OCI-M2 (cell line): ENCODE results near the gene SLC7A5.

Experiments
- DNase-seq: peaks from one replicate; lab custom pipeline; 2025; ENCODE audit not compliant: unreplicated experiment; lab: John Stamatoyannopoulos, UW

Gene SLC7A5

DNA sequence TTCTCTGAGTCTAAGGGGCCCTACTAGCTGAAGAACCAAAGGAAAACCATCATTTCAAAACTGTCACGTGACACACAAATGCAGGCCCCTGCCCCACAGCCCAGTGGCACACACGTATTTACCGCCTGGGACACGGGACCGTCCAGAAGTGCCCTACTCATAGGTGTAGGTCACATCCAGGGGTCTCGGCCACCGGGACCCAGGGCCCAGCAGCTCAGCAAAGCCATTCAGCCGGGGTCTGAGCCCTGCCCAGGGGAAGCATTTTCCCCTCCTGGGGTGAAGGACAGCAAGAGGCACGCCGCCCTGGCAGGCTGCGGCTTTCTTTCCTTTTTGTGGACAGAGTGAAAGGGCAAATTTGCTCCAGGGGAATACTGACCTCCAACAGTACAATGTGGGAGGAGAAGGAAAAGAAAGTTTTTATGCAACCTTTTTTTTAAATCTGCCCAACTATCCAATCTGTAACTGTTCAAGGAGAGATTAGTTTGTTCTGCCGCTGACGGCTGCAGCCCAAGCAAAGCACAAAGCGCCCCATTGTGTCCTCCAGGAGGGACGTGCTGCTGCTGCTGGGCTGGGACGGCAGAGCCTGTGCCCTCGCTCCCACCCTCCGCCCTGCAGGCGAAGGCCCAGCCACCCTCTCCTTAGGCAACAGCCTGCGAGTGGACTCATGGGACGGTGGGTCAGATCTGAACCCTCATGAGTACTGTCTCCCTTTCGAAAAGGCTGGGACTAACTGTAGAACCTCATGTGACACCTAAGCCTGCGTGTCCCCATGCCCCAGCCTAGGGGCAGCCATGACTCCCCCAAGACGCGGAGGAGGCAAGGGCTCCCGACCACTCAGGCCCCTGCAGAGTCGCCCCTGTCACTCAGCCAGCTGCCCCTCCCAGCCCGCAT is 21.3 kb downstream of the SLC7A5 start:
- no peak for DNase-seq

DNA sequence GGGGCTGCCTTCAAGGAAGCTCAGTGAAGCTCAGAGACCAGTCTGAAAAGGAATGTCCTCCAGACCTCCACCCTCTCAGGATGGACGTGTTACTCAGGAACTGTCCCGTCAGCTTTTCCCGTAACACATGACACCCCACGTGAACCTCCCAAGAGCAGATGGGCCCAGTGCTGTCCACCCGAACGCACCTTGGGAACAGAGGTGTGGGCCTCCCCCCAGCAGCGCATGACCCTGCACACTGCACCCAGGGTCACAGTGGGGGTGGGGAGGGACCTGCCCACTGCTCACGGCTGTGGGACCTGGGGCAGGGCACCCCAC is 21.9 kb downstream of the SLC7A5 start:
- DNase-seq = no peak

DNA sequence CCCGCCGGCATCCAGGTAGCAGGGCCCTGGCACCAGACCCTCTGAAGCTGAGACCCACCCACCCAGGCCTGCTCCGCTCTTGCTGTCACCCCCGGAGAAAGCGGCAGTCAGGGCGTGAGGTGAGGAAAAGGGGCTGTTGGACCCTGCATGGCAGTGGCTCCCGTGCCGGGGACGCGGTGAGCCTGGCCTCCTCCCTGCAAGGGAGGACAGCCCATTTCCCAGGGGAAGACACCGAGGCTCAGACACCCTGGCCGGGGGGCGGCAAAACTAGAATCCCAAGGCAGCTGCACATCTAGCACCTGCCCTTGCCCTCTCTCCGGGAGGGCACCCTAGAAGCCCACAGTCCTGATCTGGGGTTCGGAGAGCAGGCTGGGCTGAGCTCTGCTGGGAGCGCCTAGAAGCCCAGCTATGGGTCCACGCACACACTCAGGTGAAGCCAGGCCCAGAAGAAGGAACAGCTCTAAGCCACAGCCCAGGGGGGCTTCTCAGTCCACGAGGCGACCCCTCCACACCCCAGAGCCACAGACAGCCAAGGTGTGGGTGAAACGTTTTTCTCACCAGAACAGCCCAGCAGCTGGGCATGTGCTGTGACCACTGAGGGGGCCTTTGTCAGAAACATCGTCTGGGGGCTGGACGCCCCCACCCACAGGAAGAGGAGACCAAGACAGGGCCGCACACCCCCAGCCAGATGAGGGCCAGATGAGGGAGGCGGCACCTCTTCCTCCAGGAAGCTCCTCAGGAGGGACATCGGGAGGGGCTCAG is 22.4 kb downstream of the SLC7A5 start:
- DNase-seq = no peak

DNA sequence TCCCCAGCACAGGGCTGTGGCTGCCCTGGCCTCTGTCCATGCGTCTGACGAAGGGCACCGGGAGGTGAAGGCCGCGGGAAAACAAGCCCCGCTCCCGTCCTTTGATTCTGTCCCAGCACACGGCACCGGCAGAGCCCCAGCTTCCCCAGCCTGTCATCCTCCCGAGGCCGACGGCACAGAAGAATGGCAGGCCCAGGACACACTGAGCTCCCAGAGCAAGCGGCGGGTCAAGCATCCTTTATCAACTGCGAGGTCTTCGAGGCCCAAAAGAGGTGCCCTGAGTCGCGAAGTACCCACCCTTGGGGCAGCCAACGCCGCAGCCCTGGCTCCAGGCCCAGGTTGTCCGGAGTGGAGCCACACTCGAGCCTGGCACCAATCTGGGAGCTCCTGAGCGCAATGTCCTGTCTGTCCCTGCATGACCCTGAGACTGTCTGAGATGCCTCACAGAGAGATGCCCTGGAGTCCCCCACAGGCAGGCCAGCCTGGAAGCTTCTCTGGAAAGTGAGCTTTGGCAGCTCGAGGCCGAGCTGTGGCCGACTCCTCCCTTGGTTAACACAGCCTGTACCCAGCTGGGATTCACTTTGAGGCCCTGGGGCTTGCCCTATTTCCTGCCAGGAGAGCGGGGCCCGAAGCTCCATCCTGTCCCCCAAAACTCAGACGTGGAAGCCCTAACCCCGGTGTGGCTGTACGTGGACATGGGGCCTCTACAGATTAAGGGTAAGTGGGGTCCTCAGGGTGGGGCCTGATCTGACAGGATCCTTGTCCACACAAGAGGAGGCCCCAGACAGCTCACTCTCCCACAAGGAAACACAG is 23.3 kb downstream of the SLC7A5 start:
- no peak for DNase-seq

DNA sequence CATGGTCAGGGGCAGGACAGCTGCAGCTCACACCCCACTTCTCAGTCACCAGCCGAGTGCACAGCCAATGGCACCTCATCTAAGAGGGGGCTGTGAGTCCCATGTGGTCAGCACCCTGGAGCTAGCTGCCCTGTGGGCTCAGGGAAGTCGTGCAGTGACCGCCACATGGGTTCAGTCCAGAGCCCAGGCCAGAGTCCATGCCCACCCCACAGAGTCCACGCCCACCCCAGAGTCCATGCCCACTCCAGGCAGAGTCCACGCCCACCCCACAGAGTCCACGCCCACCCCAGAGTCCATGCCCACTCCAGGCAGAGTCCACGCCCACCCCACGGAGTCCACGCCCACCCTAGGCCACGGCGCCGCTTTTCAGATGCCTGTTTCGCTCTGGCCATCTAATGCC is 24.1 kb downstream of the SLC7A5 start:
- DNase-seq = no peak

DNA sequence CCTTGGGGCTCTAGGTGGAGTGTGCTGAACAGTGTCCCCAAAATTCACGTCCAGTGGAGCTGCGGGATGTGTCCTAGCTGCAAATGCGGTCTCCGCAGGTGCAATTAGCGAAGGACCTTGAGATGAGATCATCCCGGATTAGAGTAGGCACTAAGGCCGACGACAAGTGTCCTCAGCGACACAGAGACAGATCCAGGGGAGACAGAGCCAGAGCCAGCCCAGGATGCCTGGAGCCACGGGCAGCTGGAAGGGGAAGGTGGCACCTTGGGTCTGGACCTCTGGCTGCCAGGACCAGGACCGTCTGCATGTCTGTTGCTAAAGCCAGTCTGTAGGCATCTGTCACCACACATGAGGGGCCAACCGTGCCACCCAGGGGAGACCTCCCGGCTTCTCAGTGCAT is 24.5 kb downstream of the SLC7A5 start:
- DNase-seq = no peak

DNA sequence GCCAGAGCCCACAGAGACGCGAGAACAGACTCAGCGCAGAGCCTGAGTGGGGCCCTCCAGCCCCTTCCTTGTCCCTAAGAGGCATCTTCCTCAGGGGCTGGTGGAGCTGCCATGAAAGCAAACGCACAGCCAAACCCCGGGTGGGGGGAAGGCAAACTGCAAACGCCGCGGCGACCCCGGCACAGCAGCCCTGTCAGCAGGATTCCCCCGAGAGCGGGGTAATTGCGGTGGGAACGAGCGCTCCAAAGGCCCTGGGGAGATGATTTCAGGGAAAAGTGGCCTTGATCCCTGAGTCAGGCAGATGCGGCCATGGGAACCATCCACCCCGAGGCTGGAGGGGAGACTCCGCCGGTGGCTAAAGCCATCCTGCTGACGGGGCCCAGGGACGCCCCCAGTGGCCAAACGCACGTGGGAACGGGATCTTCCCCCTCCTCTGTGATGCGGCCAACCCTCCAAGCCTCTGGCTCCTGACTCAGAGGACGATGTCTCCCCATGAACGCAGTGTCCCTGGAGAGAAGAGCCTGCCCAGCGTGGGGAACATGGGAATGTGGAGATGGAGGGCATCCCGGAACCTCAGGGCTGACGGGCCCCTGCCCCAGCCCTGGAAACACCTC is 25.1 kb downstream of the SLC7A5 start:
- DNase-seq = no peak

DNA sequence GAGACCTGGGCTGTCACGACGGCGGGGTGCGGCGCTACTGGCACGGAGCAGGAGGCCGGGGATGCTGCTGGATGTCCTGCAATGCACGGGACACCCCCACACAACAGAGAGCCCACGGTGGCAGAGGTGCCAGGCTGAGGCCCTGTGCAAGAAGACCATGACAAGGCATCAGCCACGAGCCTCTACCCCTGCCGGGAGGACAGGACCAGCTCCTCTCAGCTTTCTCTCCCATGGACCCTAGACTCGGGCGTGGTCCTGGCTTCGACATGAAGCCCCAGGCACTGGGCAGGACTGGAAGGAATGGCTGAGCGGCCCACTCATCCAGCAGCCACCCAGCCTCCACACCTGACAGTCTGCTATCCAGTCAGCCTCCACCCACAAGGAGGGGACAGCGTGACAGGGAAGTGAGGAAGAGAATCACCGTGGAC is 25.6 kb downstream of the SLC7A5 start:
- DNase-seq = no peak

DNA sequence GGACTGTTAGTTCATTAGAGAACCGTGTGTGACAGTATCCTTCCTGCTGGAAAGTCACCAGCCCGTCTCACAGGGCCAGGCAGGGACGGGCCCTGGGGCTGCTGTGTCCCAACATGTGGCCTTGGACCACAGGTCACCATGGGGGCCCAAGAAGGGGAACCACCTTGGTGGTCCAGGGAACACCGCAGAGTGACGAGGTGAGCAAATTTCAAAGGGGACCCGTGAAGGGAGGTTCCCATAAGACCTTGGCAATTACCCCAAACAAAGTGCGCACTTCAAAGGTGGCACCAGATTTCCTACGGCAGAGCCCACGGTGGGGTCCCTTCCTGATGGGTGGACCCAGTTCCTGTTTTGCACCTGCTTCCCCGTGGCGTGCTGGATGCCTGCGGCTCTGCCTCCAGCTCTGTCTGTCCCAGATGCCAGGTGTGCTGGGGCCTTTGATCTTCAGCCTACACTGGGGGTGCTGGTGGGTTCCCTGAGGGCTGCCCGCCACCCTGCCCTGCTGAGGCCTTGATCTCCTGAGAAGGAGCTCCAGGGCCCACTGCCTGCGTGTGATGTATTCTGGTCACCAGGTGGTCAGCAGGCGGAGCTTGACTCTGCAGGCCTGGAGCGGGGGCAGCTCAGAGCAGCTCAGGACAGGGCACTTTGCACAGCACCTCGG is 27.0 kb downstream of the SLC7A5 start:
- DNase-seq = no peak

DNA sequence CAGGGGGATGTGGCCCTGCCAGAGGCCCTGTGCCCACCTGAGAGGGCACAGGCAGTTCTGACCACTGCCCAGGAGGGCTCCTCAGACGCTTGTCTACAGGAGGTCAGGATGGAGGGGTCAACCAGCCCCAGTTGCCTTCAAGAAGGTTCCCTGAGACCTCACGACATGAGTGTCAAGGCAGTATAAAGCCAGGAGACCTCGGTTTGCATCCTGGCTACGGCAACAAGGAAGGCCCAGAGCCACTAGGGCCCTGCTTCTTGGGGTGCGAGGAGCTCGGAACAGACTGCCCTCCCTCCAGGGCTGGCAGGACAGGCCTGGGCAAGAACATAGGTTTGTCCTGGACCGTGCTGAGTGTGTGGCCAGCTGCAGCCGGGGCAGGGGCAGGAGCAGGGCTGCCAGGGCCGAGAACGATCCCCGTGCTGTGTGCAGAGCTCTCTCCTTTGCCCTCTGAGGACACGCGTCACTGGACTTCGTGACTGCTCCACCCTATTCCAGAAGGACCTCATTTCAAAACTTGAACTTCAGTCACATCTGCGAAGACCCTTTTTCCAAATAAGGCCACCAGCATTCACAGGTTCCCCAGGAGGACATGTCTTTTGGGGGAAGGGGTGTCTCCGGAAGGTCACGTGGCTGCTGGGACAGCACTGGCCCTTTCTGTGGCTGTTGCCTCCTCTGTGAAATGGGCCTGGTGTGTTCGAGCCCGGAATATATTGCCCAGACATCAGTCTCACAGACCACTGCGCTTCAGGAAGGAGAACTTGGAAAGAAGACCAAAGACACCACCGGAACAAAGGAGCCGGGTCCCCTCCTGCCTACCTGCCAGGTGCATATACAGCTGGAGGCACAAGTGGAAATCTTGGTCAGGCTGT is 27.7 kb downstream of the SLC7A5 start:
- DNase-seq = no peak

DNA sequence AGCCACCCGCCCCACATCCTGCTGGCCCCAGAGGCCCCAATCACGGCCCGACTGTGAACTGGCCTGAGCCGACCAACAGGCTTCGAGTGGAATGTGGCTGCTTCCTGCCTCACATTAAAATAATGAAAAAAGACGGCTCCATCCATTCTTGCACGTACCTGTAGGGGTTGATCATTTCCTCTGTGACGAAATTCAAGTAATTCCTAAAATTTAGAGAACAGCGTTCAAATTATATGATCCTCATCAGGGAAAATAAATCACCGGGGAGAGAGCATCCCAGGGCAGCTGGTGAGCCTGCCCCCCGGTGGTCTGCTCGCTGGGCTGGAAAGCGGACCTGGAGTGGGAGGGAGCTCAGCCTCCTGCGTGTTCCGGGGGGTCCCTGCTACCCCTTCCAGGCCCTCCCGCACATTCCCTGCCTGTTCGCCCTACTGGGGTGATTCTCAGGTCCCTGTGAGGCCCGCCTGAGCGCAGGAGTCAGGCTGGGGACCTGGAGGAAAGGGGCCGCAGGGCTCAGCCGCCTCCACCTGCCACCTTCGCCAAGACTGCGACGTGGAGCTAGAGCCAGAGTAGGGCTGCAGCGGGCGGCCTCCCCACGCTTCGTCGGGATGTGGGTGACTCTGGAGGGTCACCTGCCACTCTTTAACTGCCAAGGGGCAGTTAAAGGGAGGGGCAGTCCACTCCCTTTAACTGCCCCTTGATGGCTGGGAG is 28.9 kb downstream of the SLC7A5 start:
- DNase-seq = no peak

DNA sequence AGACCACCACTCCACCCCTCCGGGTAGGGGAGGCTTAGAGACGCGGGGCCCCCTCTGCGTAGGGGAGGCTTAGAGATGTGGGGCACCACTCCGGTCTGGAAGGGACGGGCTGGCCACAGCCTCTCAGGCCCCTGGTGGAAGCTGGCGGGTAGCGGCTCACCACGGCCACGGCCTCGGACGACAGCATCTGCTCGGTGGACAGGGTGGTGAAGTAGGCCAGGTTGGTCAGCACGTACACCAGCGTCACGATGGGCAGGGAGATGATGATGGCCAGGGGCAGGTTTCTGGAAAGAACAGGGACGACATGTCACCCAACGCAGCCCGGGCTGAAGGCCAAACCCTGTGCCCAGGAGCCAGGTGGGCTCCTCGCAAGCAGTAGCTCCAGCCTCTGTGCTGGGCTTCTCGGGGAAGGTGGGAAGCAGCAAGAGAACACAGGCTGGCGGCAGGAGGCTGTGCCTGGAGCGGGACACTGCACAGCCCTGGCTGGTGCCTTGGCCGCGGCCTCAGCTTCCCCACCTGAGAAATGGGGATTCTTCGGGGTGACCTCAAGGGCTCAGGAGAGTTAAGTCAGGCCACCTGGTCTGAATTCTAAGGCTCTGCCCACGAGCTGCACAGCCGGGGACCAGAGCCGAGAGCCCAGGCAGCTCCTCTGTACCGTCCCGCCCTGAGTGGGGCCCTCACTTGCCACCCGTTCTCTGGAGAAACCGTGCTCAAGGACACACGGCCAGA is 29.6 kb downstream of the SLC7A5 start:
- no peak for DNase-seq

DNA sequence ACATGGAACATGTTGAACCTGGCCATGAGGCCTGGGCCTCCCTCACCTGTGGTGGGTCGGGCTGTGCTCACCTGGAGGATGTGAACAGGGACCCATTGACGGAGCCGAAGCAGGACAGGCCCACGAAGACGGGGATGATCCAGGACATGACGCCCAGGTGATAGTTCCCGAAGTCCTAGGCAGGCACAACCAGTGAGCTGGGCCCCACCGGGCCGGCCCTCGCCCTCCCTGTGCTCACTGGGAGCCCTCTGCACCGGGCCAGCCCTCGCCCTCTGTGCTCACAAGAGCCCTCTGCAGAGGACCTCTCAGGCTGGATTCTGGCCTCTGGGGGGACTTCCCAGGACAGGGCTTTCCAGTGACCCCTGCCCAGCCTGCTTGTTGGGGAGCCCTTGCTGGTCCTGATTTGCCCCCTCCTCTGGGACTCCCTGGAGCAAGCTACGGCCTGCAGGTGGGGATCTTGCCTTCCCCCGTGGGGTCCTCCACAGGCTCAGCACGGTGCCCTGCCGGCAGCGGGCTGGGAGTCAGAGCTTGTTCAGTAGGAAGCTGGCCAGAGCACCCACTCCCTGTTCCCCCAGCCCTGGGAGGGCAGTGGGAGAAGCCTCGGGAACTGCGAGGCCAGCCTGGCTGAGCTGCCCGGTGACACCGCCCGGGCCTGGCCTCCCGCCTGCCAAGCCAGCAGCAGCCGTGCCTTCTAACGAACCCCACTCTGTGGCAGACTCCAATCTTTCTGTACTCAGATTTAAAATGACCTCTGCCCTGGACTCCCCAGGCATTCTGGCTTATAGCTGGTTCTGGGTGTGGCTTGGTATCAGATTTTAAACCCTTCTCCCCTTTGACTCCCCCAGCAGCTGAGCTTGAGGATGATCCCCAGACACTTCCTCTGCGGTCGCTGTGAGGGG is 30.4 kb downstream of the SLC7A5 start:
- DNase-seq = no peak

DNA sequence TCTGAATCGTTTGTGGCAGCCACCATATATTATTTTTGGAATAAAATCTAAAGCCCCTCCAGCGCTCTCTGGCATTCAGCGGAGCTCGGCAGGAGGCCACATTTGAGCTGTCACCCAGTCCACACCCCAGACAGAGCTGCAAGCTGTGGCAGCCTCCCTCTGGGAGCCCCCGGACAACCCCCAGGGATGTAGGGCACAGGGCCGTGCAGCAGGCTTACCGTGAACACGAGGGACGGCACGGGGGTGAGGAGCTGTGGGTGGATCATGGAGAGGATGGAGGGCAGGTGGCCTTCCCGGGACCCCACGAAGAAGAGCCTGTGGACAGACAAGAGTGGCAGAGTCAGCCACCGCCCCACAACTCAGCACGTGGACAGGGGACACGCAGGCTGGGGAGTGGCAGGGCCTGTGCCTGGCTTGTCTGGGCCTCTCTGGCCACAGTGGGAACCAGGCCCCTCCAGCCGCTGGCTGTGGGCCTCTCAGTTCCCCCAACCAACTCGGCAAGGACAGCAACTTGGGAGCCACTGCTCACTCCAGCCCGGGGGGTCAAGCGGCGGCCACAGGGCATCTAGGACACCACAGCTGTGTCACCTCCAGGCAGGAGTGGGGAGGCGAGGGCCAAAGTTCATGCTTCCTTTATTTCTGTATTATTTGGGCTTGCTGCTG is 31.5 kb downstream of the SLC7A5 start:
- DNase-seq = no peak

DNA sequence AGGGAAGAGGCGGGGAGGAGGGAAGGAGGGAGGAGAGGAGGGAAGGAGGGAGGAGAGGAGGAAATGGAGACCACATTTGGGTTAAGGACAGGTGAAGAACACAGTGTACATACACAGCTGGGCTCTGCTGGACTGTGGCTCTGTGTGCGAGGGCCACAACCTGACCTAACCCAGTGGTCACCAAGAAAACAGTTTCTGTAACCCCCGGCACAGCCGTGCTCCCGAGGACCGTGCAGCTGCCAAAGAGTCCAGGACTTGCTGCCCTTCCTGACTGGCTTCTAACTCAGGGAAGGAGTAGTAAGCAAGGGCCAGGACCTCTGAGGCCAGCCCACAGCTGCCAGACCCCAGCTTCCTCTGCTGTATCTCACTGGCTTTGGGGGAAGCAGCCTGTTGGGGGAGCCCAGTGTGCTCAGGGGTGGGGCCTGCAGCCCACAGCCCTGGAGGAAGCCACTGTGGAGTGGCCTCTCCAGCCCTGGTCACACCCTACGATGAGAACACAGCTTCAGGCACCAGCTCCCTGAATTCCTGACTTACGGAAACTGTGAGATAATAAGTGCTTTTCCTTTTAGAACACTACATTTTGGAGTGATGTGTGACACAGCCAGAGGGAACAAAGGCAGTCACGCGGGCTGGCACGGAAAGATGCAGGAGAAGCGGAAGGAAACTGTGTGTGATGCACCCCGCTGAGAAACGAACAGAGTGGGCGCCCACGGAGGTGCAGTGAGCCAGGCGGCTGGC is 32.3 kb downstream of the SLC7A5 start:
- no peak for DNase-seq

DNA sequence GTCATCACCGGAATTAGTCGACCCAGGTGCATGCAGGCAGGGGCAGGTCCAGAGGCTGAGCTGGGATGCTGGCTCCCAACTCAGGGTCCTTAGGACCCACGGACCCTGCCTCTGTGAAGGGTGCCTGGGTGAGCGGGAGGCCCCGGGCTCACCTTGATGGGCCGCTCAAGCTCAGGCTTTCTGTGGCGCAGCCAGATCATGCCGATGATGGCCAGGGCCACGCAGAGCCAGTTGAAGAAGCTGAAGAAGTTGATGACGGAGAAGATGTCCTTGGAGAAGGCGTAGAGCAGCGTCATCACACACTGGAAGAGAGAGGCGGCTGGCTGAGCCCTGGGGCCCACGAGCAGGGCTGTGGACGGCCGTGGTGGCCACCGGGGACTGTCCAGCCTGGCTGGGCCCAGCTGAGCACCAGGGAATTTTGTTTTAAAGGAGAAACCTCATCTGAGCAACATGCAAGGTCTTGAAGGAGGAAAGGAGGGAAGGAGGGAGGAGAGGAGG is 32.9 kb downstream of the SLC7A5 start:
- DNase-seq = no peak
